Measurements from ENCODE around the gene ITPRIP. TPM values are rescaled to one million over a fixed set of nuclear protein-coding genes. Genes with fewer than 3 reads are reported as not detected.
A peak's percentile ranks its signal among the peaks of the same experiment; 100 is the strongest.

Gene ITPRIP
- total RNA-seq, 1 donor from 2014 or later = 7.0 TPM

- Mint-ChIP-seq H3K9me3 (ENCODE audit: low read depth) (no peaks in the 10 kb centered on the region), H3K27me3 (no peaks in the 10 kb centered on the region), H3K36me3 (ENCODE audit: insufficient read depth) (peaks cover 1% of the 10 kb centered on the region), H3K4me3 (ENCODE audit: low read depth) (peak overlapping the region; percentile 65), H3K27ac (peak overlapping the region; percentile 90), H3K4me1 (ENCODE audit: low read depth) (peaks cover 43% of the 10 kb centered on the region)
- TF ChIP-seq, protein P1, sequence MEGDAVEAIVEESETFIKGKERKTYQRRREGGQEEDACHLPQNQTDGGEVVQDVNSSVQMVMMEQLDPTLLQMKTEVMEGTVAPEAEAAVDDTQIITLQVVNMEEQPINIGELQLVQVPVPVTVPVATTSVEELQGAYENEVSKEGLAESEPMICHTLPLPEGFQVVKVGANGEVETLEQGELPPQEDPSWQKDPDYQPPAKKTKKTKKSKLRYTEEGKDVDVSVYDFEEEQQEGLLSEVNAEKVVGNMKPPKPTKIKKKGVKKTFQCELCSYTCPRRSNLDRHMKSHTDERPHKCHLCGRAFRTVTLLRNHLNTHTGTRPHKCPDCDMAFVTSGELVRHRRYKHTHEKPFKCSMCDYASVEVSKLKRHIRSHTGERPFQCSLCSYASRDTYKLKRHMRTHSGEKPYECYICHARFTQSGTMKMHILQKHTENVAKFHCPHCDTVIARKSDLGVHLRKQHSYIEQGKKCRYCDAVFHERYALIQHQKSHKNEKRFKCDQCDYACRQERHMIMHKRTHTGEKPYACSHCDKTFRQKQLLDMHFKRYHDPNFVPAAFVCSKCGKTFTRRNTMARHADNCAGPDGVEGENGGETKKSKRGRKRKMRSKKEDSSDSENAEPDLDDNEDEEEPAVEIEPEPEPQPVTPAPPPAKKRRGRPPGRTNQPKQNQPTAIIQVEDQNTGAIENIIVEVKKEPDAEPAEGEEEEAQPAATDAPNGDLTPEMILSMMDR (IDR thresholded peaks at IDR 0.05; ENCODE audit: unreplicated experiment) = no peak
- DNase-seq (ENCODE audit: low spot score, unreplicated experiment) = no peak
Observed at GRCh38 chr10:104328896-104329710, 9.2 kb downstream of the ITPRIP start.

- Mint-ChIP-seq H3K4me3 (ENCODE audit: low read depth) (peak overlapping the region; percentile 65), H3K36me3 (ENCODE audit: insufficient read depth) (peaks cover 1% of the 10 kb centered on the region), H3K9me3 (ENCODE audit: low read depth) (no peaks in the 10 kb centered on the region), H3K4me1 (ENCODE audit: low read depth) (peaks cover 43% of the 10 kb centered on the region), H3K27ac (peak overlapping the region; percentile 90), H3K27me3 (no peaks in the 10 kb centered on the region)
- DNase-seq (ENCODE audit: low spot score, unreplicated experiment) = no peak
- TF ChIP-seq, protein P1 (IDR thresholded peaks at IDR 0.05; ENCODE audit: unreplicated experiment) = no peak
Observed at GRCh38 chr10:104328646-104328895, 9.7 kb downstream of the ITPRIP start.

DNA sequence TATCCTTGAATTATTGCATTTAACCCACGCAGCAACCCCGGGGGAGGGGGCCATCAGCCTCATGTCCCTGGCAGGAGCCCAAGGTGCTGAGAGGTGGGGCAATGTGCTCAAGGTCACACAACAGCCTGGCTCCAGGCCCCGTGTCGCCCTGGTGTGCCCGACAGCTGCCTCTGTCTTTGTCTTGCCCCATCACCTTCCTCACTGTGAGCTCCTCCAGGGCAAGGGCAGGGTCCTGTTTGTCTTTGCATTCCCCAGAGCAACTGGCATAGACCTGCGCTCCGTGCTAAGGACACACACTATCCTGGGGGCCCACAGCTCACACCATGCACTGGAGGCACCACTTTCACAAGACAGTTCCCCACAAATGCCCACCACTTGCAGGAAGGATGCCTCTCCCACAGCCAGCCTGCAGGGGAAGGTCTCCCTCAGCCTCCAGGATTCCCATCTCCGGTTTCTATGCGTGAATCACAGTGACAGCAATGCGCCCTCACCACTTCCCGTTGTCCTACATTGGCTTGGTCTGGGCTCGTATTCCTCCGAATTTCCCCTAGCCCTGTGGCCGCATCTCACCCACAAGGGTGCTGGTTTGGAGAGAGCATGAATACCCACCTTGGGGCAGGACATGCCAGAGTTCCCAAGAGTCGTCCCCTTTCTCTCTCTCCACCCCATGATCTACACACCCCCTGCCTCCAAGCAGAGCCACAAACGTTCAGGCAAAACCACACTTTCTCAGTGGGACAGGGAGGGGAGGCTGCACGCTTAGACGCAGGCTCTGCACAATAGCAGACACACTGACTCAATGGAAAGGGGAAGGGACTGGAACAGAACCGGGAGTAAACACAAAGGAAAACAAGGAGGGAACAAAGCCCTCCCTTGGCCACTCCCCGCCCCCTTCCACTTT, 10.3 kb downstream of the ITPRIP start:
- TF ChIP-seq, protein P1 (IDR thresholded peaks at IDR 0.05; ENCODE audit: unreplicated experiment) = no peak
- Mint-ChIP-seq H3K4me1 (ENCODE audit: low read depth) (peaks cover 40% of the 10 kb centered on the region), H3K4me3 (ENCODE audit: low read depth) (peak overlapping the region; percentile 65), H3K27ac (peak overlapping the region; percentile 90), H3K27me3 (no peaks in the 10 kb centered on the region), H3K9me3 (ENCODE audit: low read depth) (no peaks in the 10 kb centered on the region), H3K36me3 (ENCODE audit: insufficient read depth) (peaks cover 1% of the 10 kb centered on the region)
- DNase-seq (ENCODE audit: low spot score, unreplicated experiment) = no peak

- H3K36me3 Mint-ChIP-seq (ENCODE audit: insufficient read depth) = peaks cover 1% of the 10 kb centered on the region
- H3K27ac Mint-ChIP-seq = peak overlapping the region; percentile 81
- DNase-seq (ENCODE audit: low spot score, unreplicated experiment) = no peak
- TF ChIP-seq, protein P1 (IDR thresholded peaks at IDR 0.05; ENCODE audit: unreplicated experiment) = no peak
- H3K4me1 Mint-ChIP-seq (ENCODE audit: low read depth) = peaks cover 40% of the 10 kb centered on the region
- no peaks in the 10 kb centered on the region for H3K27me3 Mint-ChIP-seq
- no peaks in the 10 kb centered on the region for H3K9me3 Mint-ChIP-seq (ENCODE audit: low read depth)
- H3K4me3 Mint-ChIP-seq (ENCODE audit: low read depth) = no peak overlapping the region
Observed at GRCh38 chr10:104326991-104327610, 11.2 kb downstream of the ITPRIP start.

All from progenitor cell of endocrine pancreas (in vitro differentiated cells).